Measurements from ENCODE around the gene LCE1C.

Gene LCE1C

DNA sequence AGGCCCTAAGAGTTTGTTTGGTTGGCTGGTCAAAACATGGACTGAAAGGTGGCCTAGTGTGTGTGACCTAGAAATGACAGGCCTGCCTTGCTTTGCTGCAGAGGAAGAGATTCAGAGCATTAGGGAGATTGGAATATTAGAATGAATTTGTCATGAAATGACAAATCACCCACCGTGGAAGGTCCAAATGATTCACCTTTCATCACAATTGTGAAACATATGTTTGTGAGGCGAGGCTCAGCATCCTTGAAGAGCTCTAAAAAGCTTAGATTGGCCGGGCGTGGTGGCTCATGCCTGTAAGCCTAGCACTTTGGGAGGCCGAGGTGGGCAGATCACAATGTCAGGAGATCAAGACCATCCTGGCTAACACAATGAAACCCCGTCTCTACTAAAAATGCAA, 10.9 kb upstream of the LCE1C start:
- DNase-seq (ENCODE audit: low read depth): no peak
- TF ChIP-seq, protein P1, sequence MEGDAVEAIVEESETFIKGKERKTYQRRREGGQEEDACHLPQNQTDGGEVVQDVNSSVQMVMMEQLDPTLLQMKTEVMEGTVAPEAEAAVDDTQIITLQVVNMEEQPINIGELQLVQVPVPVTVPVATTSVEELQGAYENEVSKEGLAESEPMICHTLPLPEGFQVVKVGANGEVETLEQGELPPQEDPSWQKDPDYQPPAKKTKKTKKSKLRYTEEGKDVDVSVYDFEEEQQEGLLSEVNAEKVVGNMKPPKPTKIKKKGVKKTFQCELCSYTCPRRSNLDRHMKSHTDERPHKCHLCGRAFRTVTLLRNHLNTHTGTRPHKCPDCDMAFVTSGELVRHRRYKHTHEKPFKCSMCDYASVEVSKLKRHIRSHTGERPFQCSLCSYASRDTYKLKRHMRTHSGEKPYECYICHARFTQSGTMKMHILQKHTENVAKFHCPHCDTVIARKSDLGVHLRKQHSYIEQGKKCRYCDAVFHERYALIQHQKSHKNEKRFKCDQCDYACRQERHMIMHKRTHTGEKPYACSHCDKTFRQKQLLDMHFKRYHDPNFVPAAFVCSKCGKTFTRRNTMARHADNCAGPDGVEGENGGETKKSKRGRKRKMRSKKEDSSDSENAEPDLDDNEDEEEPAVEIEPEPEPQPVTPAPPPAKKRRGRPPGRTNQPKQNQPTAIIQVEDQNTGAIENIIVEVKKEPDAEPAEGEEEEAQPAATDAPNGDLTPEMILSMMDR (conservative IDR thresholded peaks at IDR 0.05; ENCODE audit: low read depth, low read length): no peak
- H3K4me3 ChIP-seq (ENCODE audit: low read depth, low read length): no peak overlapping the region

DNA sequence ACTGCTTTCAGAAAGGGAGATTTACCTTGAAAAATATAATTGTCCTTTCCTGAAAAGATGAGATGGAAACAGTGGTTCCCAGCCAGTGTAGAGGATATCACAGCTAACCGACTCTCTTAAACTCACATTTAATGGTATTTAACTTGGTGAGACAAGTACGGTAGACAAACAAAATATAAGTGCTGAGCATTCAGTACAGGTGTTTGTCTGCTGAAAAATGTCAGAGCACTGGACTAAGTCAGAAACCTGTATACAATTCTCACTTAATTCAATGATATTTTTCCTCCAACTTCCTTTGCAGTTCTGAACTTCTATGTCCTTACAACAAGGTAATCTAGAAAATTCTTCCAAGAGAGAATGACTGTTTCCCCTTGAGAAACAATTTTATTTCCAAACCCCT, 5.2 kb upstream of the LCE1C start, which contains the start of gene LCE1B:
TSS of gene LCE1B (plus strand) at position 301 of the 400 bp plus-strand sequence. CDS start 476 bp downstream, outside the sequence.
- no peak within 1 kb of the TSS for H3K4me3 ChIP-seq (ENCODE audit: low read depth, low read length)
- DNase-seq (ENCODE audit: low read depth): no peak
- TF ChIP-seq, protein P1 (conservative IDR thresholded peaks at IDR 0.05; ENCODE audit: low read depth, low read length): no peak

DNA sequence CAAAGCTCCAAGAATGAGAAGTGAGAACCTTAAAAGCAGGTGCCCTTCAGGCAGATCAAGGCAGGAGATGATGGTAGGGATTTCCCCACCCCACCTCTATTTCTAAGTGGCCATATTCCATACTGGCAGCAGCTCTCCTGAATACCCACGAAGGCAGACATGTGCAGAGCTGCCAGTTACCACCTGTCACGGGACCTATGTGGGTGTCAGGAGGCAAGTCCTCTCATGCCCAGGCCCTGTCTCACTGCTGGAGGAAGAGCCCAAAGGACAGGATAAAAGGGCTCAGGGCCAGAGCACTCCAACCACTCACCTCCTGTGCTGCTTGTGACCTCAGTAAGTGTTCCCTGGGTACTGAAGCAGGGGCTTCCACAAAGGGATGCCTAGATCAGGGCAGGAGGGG, 4.6 kb upstream of the LCE1C start:
- TF ChIP-seq, protein P1 (conservative IDR thresholded peaks at IDR 0.05; ENCODE audit: low read depth, low read length): no peak
- DNase-seq (ENCODE audit: low read depth): no peak
- no peak overlapping the region for H3K4me3 ChIP-seq (ENCODE audit: low read depth, low read length)

DNA sequence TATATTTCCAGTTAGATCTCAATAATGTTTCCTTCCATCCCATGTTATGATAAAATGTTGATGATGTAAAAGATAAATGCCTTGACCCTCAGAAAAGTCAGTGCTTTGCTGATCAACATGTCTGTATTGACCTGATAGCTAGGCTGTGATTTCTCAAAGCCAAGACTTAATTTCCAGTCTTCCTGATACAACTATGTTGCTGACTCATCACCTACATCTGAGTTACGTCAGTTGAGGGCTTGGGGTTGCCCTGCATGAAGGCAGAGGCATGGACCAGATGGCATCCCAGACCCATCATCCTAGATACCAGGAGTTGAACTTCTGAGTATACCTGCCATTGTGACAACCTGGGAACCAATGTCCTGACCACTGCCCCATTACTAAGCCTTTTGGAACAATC, 5.1 kb downstream of the LCE1C start:
- DNase-seq (ENCODE audit: low read depth): no peak
- TF ChIP-seq, protein P1 (conservative IDR thresholded peaks at IDR 0.05; ENCODE audit: low read depth, low read length): no peak
- no peak overlapping the region for H3K4me3 ChIP-seq (ENCODE audit: low read depth, low read length)

DNA sequence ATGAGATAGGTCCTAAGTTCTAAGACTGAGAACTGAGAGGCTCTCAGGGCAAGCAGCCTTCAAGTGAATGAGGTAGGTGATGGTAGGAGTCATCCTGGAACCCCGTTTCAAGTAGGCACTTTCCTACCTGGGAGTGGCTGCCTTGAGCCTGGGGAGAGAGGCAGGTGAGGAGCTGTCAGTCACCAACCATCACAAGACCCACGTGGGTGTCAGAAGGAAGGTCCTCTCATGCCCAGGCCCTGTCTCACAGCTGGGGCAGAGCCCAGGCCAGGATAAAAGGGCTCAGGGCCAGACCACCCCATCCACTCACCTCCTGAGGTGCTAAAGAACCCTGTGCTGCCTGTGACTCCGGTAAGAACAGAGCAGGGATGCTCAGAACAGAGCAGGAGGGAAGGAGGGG, 10.0 kb downstream of the LCE1C start, which contains the start of gene LCE1D:
TSS of gene LCE1D (plus strand) at position 301 of the 400 bp plus-strand sequence. CDS start 1,074 bp downstream, outside the sequence.
- no peak within 1 kb of the TSS for H3K4me3 ChIP-seq (ENCODE audit: low read depth, low read length)
- TF ChIP-seq, protein P1 (conservative IDR thresholded peaks at IDR 0.05; ENCODE audit: low read depth, low read length): no peak
- no peak for DNase-seq (ENCODE audit: low read depth)

DNA sequence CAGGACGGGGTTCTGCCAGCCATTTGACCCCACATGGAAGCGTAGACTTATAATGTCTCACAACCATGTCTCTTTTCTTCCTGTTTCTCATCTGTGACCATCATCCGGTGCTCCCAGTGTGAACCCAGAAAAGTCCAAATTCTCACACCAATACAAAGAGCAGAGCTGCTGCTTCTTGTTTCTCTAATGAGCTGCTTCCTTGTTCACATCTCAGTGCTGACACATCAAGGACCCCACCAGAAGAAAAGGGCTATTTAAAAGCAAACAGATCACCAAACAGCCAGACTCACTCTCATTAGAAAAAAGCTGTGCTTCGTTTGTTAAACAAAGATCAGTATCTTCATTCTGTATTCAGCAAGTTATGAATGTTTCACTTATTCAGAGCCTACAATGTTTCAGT, 10.8 kb downstream of the LCE1C start:
- no peak overlapping the region for H3K4me3 ChIP-seq (ENCODE audit: low read depth, low read length)
- TF ChIP-seq, protein P1 (conservative IDR thresholded peaks at IDR 0.05; ENCODE audit: low read depth, low read length): no peak
- no peak for DNase-seq (ENCODE audit: low read depth)

DNA sequence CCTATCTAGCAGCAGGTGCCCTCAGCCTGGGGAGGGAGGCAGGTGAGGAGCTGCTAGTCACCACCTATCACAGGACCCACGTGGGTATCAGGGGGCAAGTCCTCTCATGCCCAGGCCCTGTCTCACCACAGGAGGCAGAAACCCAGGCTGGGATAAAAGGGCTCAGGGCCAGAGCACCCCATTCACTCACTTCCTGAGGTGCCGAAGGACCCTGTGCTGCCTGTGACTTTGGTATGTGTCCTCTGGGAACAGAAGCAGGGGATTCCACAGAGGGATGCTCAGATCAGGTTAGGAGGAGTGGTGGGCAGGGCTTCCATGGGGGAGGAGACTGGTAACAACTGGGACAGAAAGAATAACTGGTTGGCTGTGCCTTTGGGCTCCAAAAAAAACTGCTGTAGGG, 20.4 kb downstream of the LCE1C start, which contains the start of gene LCE1E:
TSS of gene LCE1E (plus strand) at position 181 of the 400 bp plus-strand sequence. CDS start 1,043 bp downstream, outside the sequence.
- TF ChIP-seq, protein P1 (conservative IDR thresholded peaks at IDR 0.05; ENCODE audit: low read depth, low read length): no peak
- no peak within 1 kb of the TSS for H3K4me3 ChIP-seq (ENCODE audit: low read depth, low read length)
- DNase-seq (ENCODE audit: low read depth): no peak
